Measurements from ENCODE around the gene SLC27A4. TPM values are rescaled to one million over a fixed set of nuclear protein-coding genes. Genes with fewer than 3 reads are reported as not detected.

Gene SLC27A4
- total RNA-seq, 1 experiment from 2014 or later, result 17.0 TPM

DNA sequence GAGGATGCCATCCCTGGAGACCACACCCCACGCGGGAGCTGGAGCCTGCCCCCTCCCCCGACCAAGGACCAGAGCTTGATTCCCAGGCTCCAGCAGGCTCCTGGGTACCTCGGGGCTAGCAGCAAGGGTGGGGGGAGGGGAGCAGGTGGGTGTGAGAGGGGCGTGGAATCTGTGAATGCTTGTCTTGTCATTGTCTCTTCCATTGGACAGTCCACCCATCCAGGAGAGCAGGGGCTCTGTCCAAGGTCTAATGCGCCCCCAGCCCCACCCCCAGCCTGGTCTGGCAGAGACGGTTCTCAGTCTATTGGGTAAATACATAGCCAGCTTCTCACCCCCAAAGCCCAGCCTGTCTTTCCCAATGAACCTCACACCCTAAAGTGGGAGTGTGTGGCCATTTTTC is 53.6 kb downstream of the SLC27A4 start:
- Mint-ChIP-seq H3K36me3 (ENCODE audit: insufficient read depth in 1 of 3, low read depth in 3 of 3) (peaks cover 3 to 13% (median 9%) of the 10 kb centered on the region in 3 experiments), H3K9me3 (peaks cover 3% of the 10 kb centered on the region in 2 experiments; a peak in 2 of 5 replicates), H3K27ac (no peak overlapping the region), H3K27me3 (ENCODE audit: low read depth) (peaks cover 97% of the 10 kb centered on the region), H3K4me1 (peaks cover 30 to 56% of the 10 kb centered on the region in 2 experiments), H3K4me3 (peak overlapping the region; percentile 8 to 76)
- Histone ChIP-seq H4K20me1 (ENCODE audit: control insufficient read depth, insufficient read depth, insufficient read length) (no peaks in the 10 kb centered on the region), H4K8ac (replicated peaks; ENCODE audit: insufficient read length, low read depth, low read length) (no peak overlapping the region), H2AFZ (ENCODE audit: low read length) (no peak overlapping the region), H3K18ac (ENCODE audit: insufficient read length, low read depth, low read length) (no peak overlapping the region), H3K79me1 (ENCODE audit: insufficient read depth, low read depth, low read length, poor library complexity, severe bottlenecking) (no peaks in the 10 kb centered on the region), H3K14ac (ENCODE audit: insufficient read depth, low read length) (no peak overlapping the region), H3K27me3 (ENCODE audit: insufficient read depth, low read length) (peaks cover 81% of the 10 kb centered on the region), H2BK15ac (ENCODE audit: low read depth, low read length) (no peak overlapping the region), H3T11ph (ENCODE audit: low read length) (no peak overlapping the region), H3K23ac (ENCODE audit: insufficient read length, low read depth, low read length) (no peak overlapping the region), H2AK5ac (ENCODE audit: insufficient read length, low read length) (no peak overlapping the region), H4K91ac (ENCODE audit: insufficient read length, low read depth, low read length) (no peak overlapping the region), H2BK5ac (ENCODE audit: insufficient read length, low read length) (no peak overlapping the region), H2BK12ac (ENCODE audit: insufficient read length, low read depth, low read length) (no peak overlapping the region), H4K5ac (ENCODE audit: insufficient read length, low read depth, low read length) (no peak overlapping the region), H2BK20ac (ENCODE audit: low read depth, low read length, poor library complexity, severe bottlenecking) (no peak overlapping the region), H3K56ac (ENCODE audit: insufficient read length, low read depth, low read length) (no peak overlapping the region), H3K9me3 (ENCODE audit: control insufficient read depth, low read depth, low read length) (no peaks in the 10 kb centered on the region), H3K4me1 (ENCODE audit: insufficient read depth, low read length) (no peaks in the 10 kb centered on the region), H3K23me2 (ENCODE audit: insufficient read length, low read depth, low read length, poor library complexity, severe bottlenecking) (peaks cover 6% of the 10 kb centered on the region), H3K4me2 (ENCODE audit: insufficient read depth, insufficient read length, low read length) (no peak overlapping the region), H3K27ac (ENCODE audit: insufficient read length, low read depth, low read length) (no peak overlapping the region), H2BK120ac (ENCODE audit: low read depth, low read length, poor library complexity, severe bottlenecking) (no peak overlapping the region), H3K4ac (ENCODE audit: low read depth, low read length) (no peak overlapping the region), H3K79me2 (ENCODE audit: insufficient read depth, low read length) (no peaks in the 10 kb centered on the region), H3K9ac (ENCODE audit: extremely low read depth, insufficient read length, low read length) (no peak overlapping the region)
- DNase-seq, result no peak
- WGBS (ENCODE audit: extremely low coverage, insufficient read length, low lambda C conversion rate), result no CpG with 5 or more reads among the region's 7 CpGs
- no peak for TF ChIP-seq CTCF (conservative IDR thresholded peaks at IDR 0.05)

Data from H9 (cell line).